Prostate gland (tissue), 2 donors: ENCODE measurements around the gene EIF2B5. TPM values are rescaled to one million over a fixed set of nuclear protein-coding genes. Genes with fewer than 3 reads are reported as not detected.

ENCODE experiments used
- DNase-seq: peaks from one replicate; pipeline ENCODE4 v3.0.0-alpha.2; 2019; ENCODE audit warnings: low spot score
- H3K27ac ChIP-seq, 2 donors: fragments of 200-600 bp; sonication (generic); 2 replicates each; pipeline ENCODE4 v1.5.1; 2017 to 2019
- H3K27me3 ChIP-seq: fragments of 200-600 bp; sonication (generic); replicated peaks from 2 replicates; pipeline ENCODE4 v1.5.1; 2019; ENCODE audit not compliant: insufficient read depth
- H3K36me3 ChIP-seq, 2 donors: fragments of 200-600 bp; sonication (generic); 1 replicate in 1 of 2; 2 replicates in 1 of 2; pipeline versions ENCODE4 v1.5.1 to v1.8.1; 2017 to 2019
- H3K4me1 ChIP-seq: fragments of 200-600 bp; sonication (generic); replicated peaks from 2 replicates; pipeline ENCODE4 v1.5.1; 2019
- H3K4me3 ChIP-seq, 2 donors: fragments of 200-600 bp; sonication (generic); 2 replicates each; pipeline ENCODE4 v1.5.1; 2017 to 2019
- H3K9me3 ChIP-seq: fragments of 200-600 bp; sonication (generic); 2 replicates; pipeline ENCODE4 v1.5.1; 2017
- POLR2A ChIP-seq: fragments of 450-650 bp; IDR thresholded peaks from one replicate; pipeline ENCODE4 v1.6.1; 2016; ENCODE audit warnings: antibody characterized with exemption, mild to moderate bottlenecking
- POLR2AphosphoS5 ChIP-seq: sonication (generic); formaldehyde crosslinking; IDR thresholded peaks from one replicate; pipeline ENCODE4 v1.6.1; 2017; ENCODE audit warnings: antibody characterized with exemption
- WGBS: methylation state at CpG from one replicate; pipeline ENCODE4 v1.1.5; 2018; 5-methylcytosine and 5-hydroxymethylcytosine counted together
- intact Hi-C: fragments of 100-400 bp; cut with DNase I; formaldehyde crosslinking; loops from one replicate; pipeline ENCODE4 v1.14.2; 2022
- total RNA-seq, 2 donors: library from RNA; depleted of rRNA; stranded (reverse); fragments of >200 nt; gene quantifications; one replicate each; pipeline ENCODE4 v1.1.0, GENCODE V29; 2016
- TF ChIP-seq, protein P1 (sequence below), 4 experiments: fragments of 200-600 bp in 2 of 4; fragments of 450-650 bp in 2 of 4; sonication (generic) in 2 of 4; IDR thresholded peaks; 1 replicate in 3 of 4; 2 replicates in 1 of 4; pipeline ENCODE4 v1.5.1; 2016 to 2019; ENCODE audit warnings: antibody characterized with exemption in 4 of 4, mild to moderate bottlenecking in 2 of 4, moderate library complexity in 2 of 4

EIF2B5 gene
- total RNA-seq, 2 donors from 2014 or later, result 54.9 to 61.5 TPM

DNA sequence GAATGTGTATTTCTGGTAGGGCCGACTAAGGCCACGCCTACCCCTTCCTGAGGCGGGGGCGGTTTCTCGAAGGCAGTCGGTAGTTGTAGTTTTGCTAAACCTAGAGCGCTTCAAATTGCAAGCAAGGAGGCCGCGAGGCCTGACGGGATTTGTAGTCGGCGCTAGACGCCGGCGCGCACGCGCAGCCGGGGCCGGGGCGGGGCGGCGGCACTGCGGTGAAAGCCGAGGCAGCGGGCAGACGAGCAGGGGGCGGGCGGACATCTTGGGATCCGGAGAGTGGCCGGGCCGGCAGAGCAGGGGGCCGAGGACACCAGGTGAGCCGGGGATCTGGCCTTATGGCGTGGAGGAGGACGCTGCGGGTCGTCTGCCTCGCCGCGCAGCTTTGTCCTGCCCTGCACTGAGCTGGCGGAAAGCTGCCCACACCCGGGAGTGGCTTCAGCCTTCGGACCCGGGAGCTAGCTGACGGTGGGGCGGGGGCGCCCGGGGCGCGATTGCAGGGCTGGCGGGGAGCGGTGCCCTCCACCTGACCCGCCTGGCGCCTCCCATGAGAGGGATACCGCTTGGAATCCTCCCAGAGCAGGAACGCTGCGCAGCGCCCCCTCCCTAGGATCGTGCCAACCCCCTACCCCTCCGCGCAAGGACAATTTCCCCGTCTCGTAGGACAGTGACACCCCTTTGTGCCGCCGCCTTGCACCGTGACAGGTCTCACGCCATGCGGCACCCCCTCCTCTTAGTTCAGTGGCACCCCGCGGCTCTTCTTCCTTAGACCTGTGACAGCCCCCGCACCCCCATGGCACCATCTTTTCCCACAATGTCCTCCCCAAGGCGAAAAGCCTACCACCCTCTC is 39.7 kb downstream of the EIF2B5 start, which contains the start of gene AP2M1:
Gene AP2M1 (plus strand): TSS at position 210 of the 847 bp plus-strand sequence. CDS start 2,139 bp downstream, outside the sequence.
- TF ChIP-seq POLR2AphosphoS5 (peak; percentile 91), POLR2A (peak; percentile 89)
- TF ChIP-seq, protein P1, sequence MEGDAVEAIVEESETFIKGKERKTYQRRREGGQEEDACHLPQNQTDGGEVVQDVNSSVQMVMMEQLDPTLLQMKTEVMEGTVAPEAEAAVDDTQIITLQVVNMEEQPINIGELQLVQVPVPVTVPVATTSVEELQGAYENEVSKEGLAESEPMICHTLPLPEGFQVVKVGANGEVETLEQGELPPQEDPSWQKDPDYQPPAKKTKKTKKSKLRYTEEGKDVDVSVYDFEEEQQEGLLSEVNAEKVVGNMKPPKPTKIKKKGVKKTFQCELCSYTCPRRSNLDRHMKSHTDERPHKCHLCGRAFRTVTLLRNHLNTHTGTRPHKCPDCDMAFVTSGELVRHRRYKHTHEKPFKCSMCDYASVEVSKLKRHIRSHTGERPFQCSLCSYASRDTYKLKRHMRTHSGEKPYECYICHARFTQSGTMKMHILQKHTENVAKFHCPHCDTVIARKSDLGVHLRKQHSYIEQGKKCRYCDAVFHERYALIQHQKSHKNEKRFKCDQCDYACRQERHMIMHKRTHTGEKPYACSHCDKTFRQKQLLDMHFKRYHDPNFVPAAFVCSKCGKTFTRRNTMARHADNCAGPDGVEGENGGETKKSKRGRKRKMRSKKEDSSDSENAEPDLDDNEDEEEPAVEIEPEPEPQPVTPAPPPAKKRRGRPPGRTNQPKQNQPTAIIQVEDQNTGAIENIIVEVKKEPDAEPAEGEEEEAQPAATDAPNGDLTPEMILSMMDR (IDR thresholded peaks at IDR 0.05), result no peak
- Histone ChIP-seq H3K4me1 (peaks cover 18% of the 10 kb centered on the region), H3K36me3 (peaks cover 4 to 23% of the 10 kb centered on the region in 2 donors), H3K9me3 (no peaks in the 10 kb centered on the region), H3K4me3 (peak within 1 kb of the TSS; percentile 75 to 83), H3K27ac (peak within 1 kb of the TSS; percentile 83 to 88), H3K27me3 (no peaks in the 10 kb centered on the region)
- DNase-seq, result peak; percentile 98
- WGBS, result 1% methylated on average over 53 of the region's 73 CpGs
- intact Hi-C loops, result loop anchor here (5.0 kb wide), 2 partner anchors 38 to 122 kb away; partner anchors contain the start of genes EIF2B5 and PSMD2

DNA sequence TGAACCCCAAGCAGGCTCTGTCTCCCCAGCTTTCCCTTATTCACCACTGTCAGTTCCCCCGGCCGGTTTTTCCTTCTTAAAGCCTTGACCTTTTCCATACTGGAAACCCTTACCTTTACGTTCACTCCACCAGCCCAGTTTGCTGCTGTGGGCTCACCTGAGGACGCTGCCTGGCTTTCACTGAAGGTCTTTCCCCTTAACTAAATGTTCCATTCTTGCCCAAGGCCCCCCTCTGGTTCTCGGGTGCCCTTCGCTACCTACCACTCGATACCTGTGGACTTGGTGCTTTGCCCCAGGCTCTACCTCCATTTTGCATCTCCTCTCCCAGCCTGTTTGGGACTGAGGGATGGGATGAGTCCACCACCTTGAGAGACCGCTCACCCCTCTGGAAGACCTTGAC is 40.3 kb downstream of the EIF2B5 start:
- DNase-seq, result no peak
- WGBS, result 13% methylated on average over 8 of the region's 8 CpGs
- no peaks in the 10 kb centered on the region for H3K9me3 ChIP-seq
- TF ChIP-seq POLR2AphosphoS5, result no peak
- no peak for TF ChIP-seq POLR2A
- TF ChIP-seq, protein P1 (IDR thresholded peaks at IDR 0.05), result no peak
- intact Hi-C loops, result loop anchor here (5.0 kb wide), 1 partner anchor 38 kb away; the partner anchor contains the start of gene EIF2B5
- peak overlapping the region; percentile 75 to 83 for H3K4me3 ChIP-seq
- H3K4me1 ChIP-seq, result peaks cover 18% of the 10 kb centered on the region
- H3K27me3 ChIP-seq, result no peaks in the 10 kb centered on the region
- peaks cover 7 to 27% of the 10 kb centered on the region in 2 donors for H3K36me3 ChIP-seq
- H3K27ac ChIP-seq, result peak overlapping the region; percentile 83 to 88

DNA sequence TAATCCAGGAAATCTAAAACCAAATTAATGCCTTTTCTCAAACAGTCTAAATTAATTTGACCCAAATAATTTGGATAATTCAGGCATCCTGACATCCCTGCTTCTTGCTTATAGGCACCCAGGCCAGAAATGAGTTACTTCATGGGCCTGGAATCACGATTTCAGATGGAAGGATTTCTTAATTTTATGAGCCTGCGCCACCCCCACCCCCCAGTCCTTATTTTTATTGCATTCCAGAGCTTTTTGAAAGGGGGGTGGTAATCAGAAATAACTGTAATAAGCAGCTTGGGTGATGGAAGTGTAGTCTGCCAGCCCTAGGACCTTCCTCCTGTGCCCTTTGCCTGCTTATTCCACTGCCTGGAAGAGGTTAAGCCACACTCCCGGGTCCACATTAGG is 40.8 kb downstream of the EIF2B5 start:
- Histone ChIP-seq H3K9me3 (no peaks in the 10 kb centered on the region), H3K4me3 (peak overlapping the region; percentile 75 to 83), H3K4me1 (peaks cover 18% of the 10 kb centered on the region), H3K27ac (peak overlapping the region; percentile 83 to 88), H3K27me3 (no peaks in the 10 kb centered on the region), H3K36me3 (peaks cover 12 to 27% of the 10 kb centered on the region in 2 donors)
- no peak for DNase-seq
- intact Hi-C loops, result loop anchor here (5.0 kb wide), 1 partner anchor 39 kb away; the partner anchor contains the start of gene EIF2B5
- TF ChIP-seq POLR2A (no peak), POLR2AphosphoS5 (no peak)
- TF ChIP-seq, protein P1 (IDR thresholded peaks at IDR 0.05), result no peak
- WGBS, result 14% methylated on average over 3 of the region's 3 CpGs

DNA sequence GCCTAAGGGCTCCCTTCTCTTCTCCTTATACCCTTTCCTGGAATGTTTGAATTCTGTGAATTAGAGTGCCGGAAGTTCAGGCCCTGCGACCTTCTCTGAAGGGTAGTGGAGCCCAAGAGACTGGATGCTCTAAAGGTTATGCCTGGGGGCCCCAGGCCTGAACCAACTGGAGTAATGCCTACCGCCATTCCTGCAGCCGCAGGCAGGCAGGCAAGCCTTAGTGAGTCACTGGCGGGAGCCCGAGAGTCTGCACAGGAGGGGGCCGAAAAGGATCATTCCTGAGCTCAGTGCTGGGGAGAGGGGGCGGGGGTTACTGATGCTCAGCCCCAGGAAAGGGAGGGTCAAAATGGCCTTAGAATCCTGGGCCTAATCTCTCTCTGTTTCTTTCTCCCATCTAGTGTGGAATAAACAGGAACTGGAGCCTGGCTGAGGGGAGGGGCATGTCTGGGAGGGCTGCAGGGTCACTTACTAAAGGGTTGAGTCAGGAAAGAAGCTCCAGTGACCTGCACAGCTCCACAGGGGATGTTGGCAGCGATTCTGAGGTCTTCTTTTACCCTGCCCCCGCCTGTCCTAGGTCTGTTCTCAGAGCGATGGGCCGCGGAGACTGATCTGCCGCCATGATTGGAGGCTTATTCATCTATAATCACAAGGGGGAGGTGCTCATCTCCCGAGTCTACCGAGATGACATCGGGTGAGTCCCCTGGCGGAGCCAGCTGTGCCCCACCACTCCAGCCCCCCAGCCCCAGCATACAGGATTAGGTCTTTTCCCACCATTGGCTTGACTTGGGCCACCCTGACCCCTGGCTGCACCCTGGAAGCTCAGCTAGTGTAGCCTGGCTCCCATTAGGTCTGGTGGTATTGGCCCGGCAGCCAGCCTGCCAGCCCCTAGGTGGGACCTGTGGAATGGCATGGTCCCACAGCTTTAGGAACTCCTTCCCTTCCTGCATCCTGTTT is 41.5 kb downstream of the EIF2B5 start:
- no peaks in the 10 kb centered on the region for H3K9me3 ChIP-seq
- peak overlapping the region; percentile 83 to 88 for H3K27ac ChIP-seq
- no peak for DNase-seq
- H3K4me3 ChIP-seq, result peak overlapping the region; percentile 75 to 83
- peaks cover 18% of the 10 kb centered on the region for H3K4me1 ChIP-seq
- intact Hi-C loops, result loop anchor here (5.0 kb wide), 1 partner anchor 39 kb away; the partner anchor contains the start of gene EIF2B5
- H3K36me3 ChIP-seq, result peaks cover 19 to 28% of the 10 kb centered on the region in 2 donors
- 25% methylated on average over 19 of the region's 19 CpGs for WGBS
- no peaks in the 10 kb centered on the region for H3K27me3 ChIP-seq
- TF ChIP-seq, protein P1 (IDR thresholded peaks at IDR 0.05), result peak in 1 of 4 experiments; percentile 3
- TF ChIP-seq POLR2A, result peak; percentile 13
- no peak for TF ChIP-seq POLR2AphosphoS5
